SU-DHL-6 (cell line): ENCODE data around the gene SLC16A3.

ENCODE experiments used
- H2AFZ ChIP-seq: fragments of 200-600 bp; sonication (generic); 2 replicates; pipeline ENCODE4 v1.6.1; 2014; ENCODE audit warnings: low read depth, mild to moderate bottlenecking, moderate library complexity, mixed read lengths, antibody characterized with exemption, low read length; ENCODE audit not compliant: severe bottlenecking
- H3F3A ChIP-seq: fragments of 200-600 bp; shearing (Covaris generic); 2 replicates; pipeline ENCODE4 v1.6.0; 2016; ENCODE audit warnings: antibody characterized with exemption, mild to moderate bottlenecking; ENCODE audit not compliant: insufficient read depth
- H3K27ac ChIP-seq: fragments of 200-600 bp; sonication (generic); 2 replicates; pipeline ENCODE4 v1.5.1; 2016; ENCODE audit warnings: low read depth, mild to moderate bottlenecking, low read length, moderate library complexity, mixed read lengths
- H3K27me3 ChIP-seq: fragments of 200-600 bp; sonication (generic), shearing (Covaris generic); 2 replicates; pipeline ENCODE4 v1.6.0; 2014; ENCODE audit warnings: mild to moderate bottlenecking, low read length
- H3K36me3 ChIP-seq: fragments of 200-600 bp; sonication (generic); 2 replicates; pipeline ENCODE4 v1.6.1; 2014; ENCODE audit warnings: mild to moderate bottlenecking, low read length, mixed read lengths
- H3K4me2 ChIP-seq: fragments of 300-600, 200-600 bp; shearing (Covaris generic), sonication (generic); 2 replicates; pipeline ENCODE4 v1.6.0; 2014; ENCODE audit warnings: low read length, low read depth, mild to moderate bottlenecking; ENCODE audit not compliant: poor library complexity, severe bottlenecking
- H3K4me3 ChIP-seq: fragments of 200-600 bp; sonication (generic); 2 replicates; pipeline ENCODE4 v1.5.1; 2014; ENCODE audit warnings: antibody characterized with exemption, low read length, mild to moderate bottlenecking, mixed read lengths; ENCODE audit not compliant: insufficient read depth, poor library complexity, severe bottlenecking
- H3K79me2 ChIP-seq: fragments of 200-600 bp; sonication (generic); 2 replicates; pipeline ENCODE4 v1.6.1; 2014; ENCODE audit warnings: mild to moderate bottlenecking, low read length, moderate library complexity; ENCODE audit not compliant: insufficient read depth
- H3K9ac ChIP-seq: fragments of 200-600 bp; sonication (generic); 2 replicates; pipeline ENCODE4 v1.7.0; 2014; ENCODE audit warnings: mild to moderate bottlenecking, low read length
- H3K9me2 ChIP-seq: fragments of 200-600 bp; sonication (generic); replicated peaks from 2 replicates; pipeline ENCODE4 v1.6.1; 2014; ENCODE audit warnings: low read length; ENCODE audit not compliant: insufficient read depth
- H3K9me3 ChIP-seq: fragments of 200-600 bp; sonication (generic); 2 replicates; pipeline ENCODE4 v1.6.1; 2014; ENCODE audit warnings: low read length, mixed read lengths; ENCODE audit not compliant: insufficient read depth
- H4K20me1 ChIP-seq: fragments of 200-600 bp; sonication (generic); 2 replicates; pipeline ENCODE4 v1.6.1; 2014; ENCODE audit warnings: low read depth, mild to moderate bottlenecking, antibody characterized with exemption, low read length, moderate library complexity, mixed read lengths
- EZH2phosphoT487 ChIP-seq: fragments of 200-600 bp; sonication (generic), shearing (Covaris generic); conservative IDR thresholded peaks from 2 replicates; pipeline ENCODE4 v1.6.1; 2018; ENCODE audit warnings: mild to moderate bottlenecking, antibody characterized with exemption, low read length, moderate library complexity, mixed read lengths
- TF ChIP-seq, protein P1 (sequence below): fragments of 200-600 bp; sonication (generic); IDR thresholded peaks from one replicate; pipeline ENCODE4 v1.5.1; 2017; ENCODE audit warnings: antibody characterized with exemption, mild to moderate bottlenecking, low read length, moderate library complexity; ENCODE audit not compliant: insufficient read depth, poor library complexity, severe bottlenecking

SLC16A3 gene

DNA sequence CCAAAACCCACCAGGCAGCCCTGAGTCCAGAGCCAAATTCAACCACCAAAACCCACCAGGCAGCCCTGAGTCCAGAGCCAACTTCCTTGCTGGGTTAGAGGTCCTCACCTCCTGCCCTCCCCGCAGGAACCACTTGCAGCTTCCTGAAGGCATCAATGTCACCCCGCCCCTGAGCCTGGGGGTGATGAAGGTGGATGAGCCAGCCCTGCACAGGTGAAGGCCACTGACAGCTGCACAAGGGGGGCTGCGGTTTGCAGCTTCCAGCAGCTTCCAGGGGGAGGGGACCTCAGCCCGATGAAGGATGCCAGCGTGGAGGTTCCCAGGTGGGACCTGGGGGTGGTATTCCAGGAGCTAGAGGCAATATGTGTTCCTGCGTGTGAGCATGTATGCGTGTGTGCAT, 52.2 kb downstream of the SLC16A3 start:
- Histone ChIP-seq H3K9me2 (no peaks in the 10 kb centered on the region), H4K20me1 (no peaks in the 10 kb centered on the region), H3K79me2 (no peaks in the 10 kb centered on the region), H3K9ac (no peak overlapping the region), H3F3A (no peaks in the 10 kb centered on the region), H3K4me2 (no peak overlapping the region), H3K27me3 (no peaks in the 10 kb centered on the region), H3K9me3 (no peaks in the 10 kb centered on the region), H3K27ac (no peak overlapping the region), H3K36me3 (no peaks in the 10 kb centered on the region), H2AFZ (no peak overlapping the region), H3K4me3 (no peak overlapping the region)
- TF ChIP-seq, protein P1, sequence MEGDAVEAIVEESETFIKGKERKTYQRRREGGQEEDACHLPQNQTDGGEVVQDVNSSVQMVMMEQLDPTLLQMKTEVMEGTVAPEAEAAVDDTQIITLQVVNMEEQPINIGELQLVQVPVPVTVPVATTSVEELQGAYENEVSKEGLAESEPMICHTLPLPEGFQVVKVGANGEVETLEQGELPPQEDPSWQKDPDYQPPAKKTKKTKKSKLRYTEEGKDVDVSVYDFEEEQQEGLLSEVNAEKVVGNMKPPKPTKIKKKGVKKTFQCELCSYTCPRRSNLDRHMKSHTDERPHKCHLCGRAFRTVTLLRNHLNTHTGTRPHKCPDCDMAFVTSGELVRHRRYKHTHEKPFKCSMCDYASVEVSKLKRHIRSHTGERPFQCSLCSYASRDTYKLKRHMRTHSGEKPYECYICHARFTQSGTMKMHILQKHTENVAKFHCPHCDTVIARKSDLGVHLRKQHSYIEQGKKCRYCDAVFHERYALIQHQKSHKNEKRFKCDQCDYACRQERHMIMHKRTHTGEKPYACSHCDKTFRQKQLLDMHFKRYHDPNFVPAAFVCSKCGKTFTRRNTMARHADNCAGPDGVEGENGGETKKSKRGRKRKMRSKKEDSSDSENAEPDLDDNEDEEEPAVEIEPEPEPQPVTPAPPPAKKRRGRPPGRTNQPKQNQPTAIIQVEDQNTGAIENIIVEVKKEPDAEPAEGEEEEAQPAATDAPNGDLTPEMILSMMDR = no peak
- no peak for TF ChIP-seq EZH2phosphoT487

DNA sequence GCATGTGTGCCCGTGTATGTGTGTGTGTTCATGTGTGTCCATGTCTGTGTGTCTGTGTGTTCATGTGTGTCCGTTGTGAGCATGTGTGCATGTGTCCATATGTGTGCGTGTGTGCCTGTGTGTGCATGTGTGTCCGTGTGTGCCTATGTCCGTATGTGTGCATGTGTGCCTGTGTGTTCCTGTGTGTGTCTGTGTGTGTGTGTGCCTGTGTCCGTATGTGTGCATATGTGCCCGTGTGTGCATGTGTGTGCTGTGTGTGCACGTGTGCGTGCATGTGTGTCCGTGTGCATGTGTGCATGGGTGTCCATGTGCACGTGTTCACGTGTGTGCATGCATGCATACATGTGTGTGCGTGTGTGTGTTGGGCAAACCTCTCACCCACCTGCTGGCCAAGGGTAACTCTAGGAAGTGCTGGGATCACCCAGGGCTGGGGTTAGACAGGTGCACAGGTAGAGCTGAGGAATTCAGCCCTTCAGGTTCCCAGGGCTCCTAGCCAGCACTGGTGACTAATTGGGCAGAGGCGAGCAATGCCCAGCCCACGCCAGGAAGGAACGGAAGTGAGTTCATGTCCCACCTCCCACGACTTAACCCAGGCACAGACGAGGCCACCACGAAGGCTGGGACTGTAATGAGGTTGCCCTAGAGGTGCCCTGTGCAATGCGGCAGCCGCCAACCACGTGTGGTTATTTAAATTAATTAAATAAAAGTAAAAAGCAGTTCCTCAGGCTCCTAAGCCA, 52.8 kb downstream of the SLC16A3 start:
- Histone ChIP-seq H3K9ac (no peak overlapping the region), H3K27me3 (no peaks in the 10 kb centered on the region), H3K4me2 (no peak overlapping the region), H3K9me2 (no peaks in the 10 kb centered on the region), H2AFZ (no peak overlapping the region), H3K36me3 (no peaks in the 10 kb centered on the region), H3K79me2 (no peaks in the 10 kb centered on the region), H4K20me1 (no peaks in the 10 kb centered on the region), H3K4me3 (no peak overlapping the region), H3K9me3 (no peaks in the 10 kb centered on the region), H3K27ac (no peak overlapping the region), H3F3A (no peaks in the 10 kb centered on the region)
- TF ChIP-seq EZH2phosphoT487 = no peak
- TF ChIP-seq, protein P1 = no peak

DNA sequence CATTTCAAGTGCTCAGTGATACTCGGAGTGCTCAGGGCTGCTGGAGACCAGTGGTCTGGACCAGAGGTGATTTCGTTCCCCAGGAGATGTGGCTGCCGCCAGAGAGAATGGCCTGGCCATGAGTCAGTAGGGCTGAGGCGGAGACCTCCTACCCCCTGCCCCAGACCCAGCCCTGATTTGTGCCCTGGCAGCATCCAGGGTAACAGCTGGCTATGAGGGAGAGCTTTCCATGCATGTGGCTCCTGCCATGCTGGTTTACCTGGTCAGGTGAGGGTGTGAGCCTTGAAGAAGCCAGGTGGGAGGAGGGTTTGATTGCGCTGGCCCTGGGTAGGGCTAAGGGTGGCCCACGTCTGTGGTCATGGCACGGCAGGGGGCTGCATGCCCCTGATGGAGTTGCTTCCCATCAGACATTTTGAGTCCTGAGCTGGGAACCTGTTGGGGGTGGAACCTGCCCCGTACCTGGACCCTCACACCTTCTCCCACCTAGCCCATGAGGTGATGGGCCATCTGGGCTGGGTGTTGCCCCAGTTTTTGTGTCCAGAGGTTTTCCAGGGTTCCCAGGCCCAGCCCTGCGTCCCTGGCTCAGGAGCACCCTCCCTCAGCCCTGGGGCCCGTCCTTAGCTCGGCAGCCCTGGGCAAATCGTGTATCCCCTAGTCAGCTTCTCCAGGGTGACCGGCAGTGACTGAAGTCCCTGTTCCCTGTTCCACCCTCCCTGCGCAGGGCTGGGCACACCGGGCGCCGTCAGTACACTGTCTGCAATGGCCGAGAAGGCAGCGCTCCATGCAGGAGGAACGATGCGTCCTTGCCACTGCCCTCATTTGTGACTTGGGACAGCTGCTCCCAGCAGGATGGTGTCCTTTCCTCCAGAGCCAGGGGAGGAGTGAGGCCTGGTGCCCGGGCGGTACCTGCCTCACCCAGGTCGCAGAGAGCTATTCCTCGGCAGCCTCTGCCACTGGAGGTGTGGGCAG, 53.7 kb downstream of the SLC16A3 start:
- Histone ChIP-seq H3K27me3 (no peaks in the 10 kb centered on the region), H3K4me2 (no peak overlapping the region), H3K27ac (no peak overlapping the region), H3K9me3 (no peaks in the 10 kb centered on the region), H3K79me2 (no peaks in the 10 kb centered on the region), H3F3A (no peaks in the 10 kb centered on the region), H3K9me2 (no peaks in the 10 kb centered on the region), H3K9ac (no peak overlapping the region), H3K36me3 (no peaks in the 10 kb centered on the region), H4K20me1 (no peaks in the 10 kb centered on the region), H2AFZ (no peak overlapping the region), H3K4me3 (no peak overlapping the region)
- TF ChIP-seq EZH2phosphoT487 = no peak
- TF ChIP-seq, protein P1 = no peak
